ENCODE data around the gene VPS13A.

DNA sequence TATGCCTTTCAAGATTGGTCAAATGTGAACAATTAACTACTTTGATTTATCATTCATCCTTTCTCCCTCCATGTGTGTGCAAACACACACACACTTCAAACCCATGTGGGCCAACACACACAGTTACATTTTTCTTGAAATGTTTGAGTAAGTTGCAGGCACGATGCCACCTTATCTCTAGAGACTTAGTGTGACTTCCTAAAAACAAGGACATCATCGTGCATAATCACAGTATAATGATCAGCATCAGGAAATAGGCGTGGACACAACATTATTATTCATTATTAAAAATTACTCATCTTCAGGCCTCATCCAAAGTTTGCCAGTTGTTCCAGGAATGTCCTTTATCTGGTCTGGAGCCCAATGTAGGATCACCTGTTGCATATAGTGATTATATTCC, 261.3 kb downstream of the VPS13A start:
- TF ChIP-seq, protein P1, sequence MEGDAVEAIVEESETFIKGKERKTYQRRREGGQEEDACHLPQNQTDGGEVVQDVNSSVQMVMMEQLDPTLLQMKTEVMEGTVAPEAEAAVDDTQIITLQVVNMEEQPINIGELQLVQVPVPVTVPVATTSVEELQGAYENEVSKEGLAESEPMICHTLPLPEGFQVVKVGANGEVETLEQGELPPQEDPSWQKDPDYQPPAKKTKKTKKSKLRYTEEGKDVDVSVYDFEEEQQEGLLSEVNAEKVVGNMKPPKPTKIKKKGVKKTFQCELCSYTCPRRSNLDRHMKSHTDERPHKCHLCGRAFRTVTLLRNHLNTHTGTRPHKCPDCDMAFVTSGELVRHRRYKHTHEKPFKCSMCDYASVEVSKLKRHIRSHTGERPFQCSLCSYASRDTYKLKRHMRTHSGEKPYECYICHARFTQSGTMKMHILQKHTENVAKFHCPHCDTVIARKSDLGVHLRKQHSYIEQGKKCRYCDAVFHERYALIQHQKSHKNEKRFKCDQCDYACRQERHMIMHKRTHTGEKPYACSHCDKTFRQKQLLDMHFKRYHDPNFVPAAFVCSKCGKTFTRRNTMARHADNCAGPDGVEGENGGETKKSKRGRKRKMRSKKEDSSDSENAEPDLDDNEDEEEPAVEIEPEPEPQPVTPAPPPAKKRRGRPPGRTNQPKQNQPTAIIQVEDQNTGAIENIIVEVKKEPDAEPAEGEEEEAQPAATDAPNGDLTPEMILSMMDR (IDR thresholded peaks at IDR 0.05 in 4 of 5, conservative IDR thresholded peaks at IDR 0.05 in 1 of 5) = no peak
- no peak for TF ChIP-seq POLR2A (IDR thresholded peaks at IDR 0.05)
